K562 (cell line): ENCODE results near the gene TRIM71. TPM values are rescaled to one million over a fixed set of nuclear protein-coding genes. Genes with fewer than 3 reads are reported as not detected.

Experiments
- ATAC-seq: fragments of 200-7000 bp; cut with Tn5 transposase; 3 replicates; pipeline ENCODE4 v1.9.1; 2020; ENCODE audit warnings: moderate library complexity
- BruUV-seq: library from RNA; stranded (reverse); fragments of 400-500 nt; replicated peaks from 2 replicates; lab custom pipeline; 2021; lab: Mats Ljungman, UMichigan
- CTCF ChIA-PET: fragments of 300-600 bp; formaldehyde crosslinking; extraction: SDS; loops from one replicate; lab custom pipeline; 2021; ENCODE audit warnings: low intra/inter-chr PET ratio; lab: Yijun Ruan, JAX
- POLR2A ChIA-PET: fragments of 300-600, 350-650 bp; sonication (Branson Sonifier 250); formaldehyde crosslinking; extraction: SDS; loops from one replicate; lab custom pipeline; 2021; ENCODE audit warnings: antibody characterized with exemption, inconsistent platforms; lab: Yijun Ruan, JAX
- DNase-seq, 4 experiments: peaks; one replicate each; pipeline versions ENCODE4 v3.0.0 to v3.0.0-alpha.2; 2011 to 2018; ENCODE audit warnings: low spot score in 3 of 4, mixed read lengths in 3 of 4; ENCODE audit errors: extremely low read depth in 1 of 4
- FAIRE-seq: peaks from 2 replicates; lab custom pipeline; 2011; peaks lifted over from hg19 to GRCh38; lab: Jason Lieb, UNC
- H2AFZ ChIP-seq: 2 replicates; pipeline ENCODE4 v1.6.0; 2011; ENCODE audit warnings: low read depth, low read length, control low read depth, inconsistent platforms
- H3K27ac ChIP-seq: fragments of 200-600 bp; 3 replicates; pipeline ENCODE4 v1.8.0; 2011; ENCODE audit warnings: low read depth, mild to moderate bottlenecking, control low read depth, inconsistent platforms, low read length, moderate library complexity, mixed read lengths; ENCODE audit errors: extremely low read depth
- H3K27me3 ChIP-seq, 2 experiments: fragments of 300-600 bp in 1 of 2; 2 replicates in 1 of 2; 3 replicates in 1 of 2; pipeline versions ENCODE4 v1.6.0 to v1.8.0; 2011; ENCODE audit warnings: inconsistent platforms in 2 of 2, low read length in 2 of 2, mild to moderate bottlenecking in 1 of 2, mixed read lengths in 1 of 2, moderate library complexity in 1 of 2; ENCODE audit not compliant: control insufficient read depth in 2 of 2, insufficient read depth in 2 of 2
- H3K36me3 ChIP-seq: fragments of 300-600 bp; 3 replicates; pipeline ENCODE4 v1.8.0; 2011; ENCODE audit warnings: mild to moderate bottlenecking, low read length, inconsistent platforms; ENCODE audit not compliant: control insufficient read depth, insufficient read depth
- H3K4me1 ChIP-seq, 2 experiments: fragments of 200-600 bp in 1 of 2; replicated peaks in 1 of 2; 2 replicates in 1 of 2; 3 replicates in 1 of 2; pipeline versions ENCODE4 v1.5.1 to v1.8.0; 2011; ENCODE audit warnings: inconsistent platforms in 2 of 2, low read length in 2 of 2, mild to moderate bottlenecking in 1 of 2, mixed read lengths in 1 of 2, moderate library complexity in 1 of 2; ENCODE audit not compliant: control insufficient read depth in 2 of 2, insufficient read depth in 2 of 2
- H3K4me2 ChIP-seq: 2 replicates; pipeline ENCODE4 v1.6.1; 2011; ENCODE audit warnings: low read length, control low read depth, inconsistent platforms, mixed read lengths; ENCODE audit not compliant: insufficient read depth
- H3K4me3 ChIP-seq: fragments of 200-600 bp; sonication (generic), shearing (Covaris generic); 2 replicates; pipeline ENCODE4 v1.5.1; 2016; ENCODE audit warnings: control low read depth, inconsistent platforms
- H3K79me2 ChIP-seq: fragments of 200-600 bp; 3 replicates; pipeline ENCODE4 v1.8.0; 2011; ENCODE audit warnings: low read length, inconsistent platforms; ENCODE audit not compliant: control insufficient read depth, insufficient read depth
- H3K9ac ChIP-seq, 2 experiments: 2 replicates each; pipeline versions ENCODE4 v1.6.0 to v1.6.1; 2011; ENCODE audit warnings: low read depth in 2 of 2, low read length in 2 of 2, control low read depth in 1 of 2, inconsistent platforms in 1 of 2, mild to moderate bottlenecking in 1 of 2, mixed read lengths in 1 of 2; ENCODE audit not compliant: insufficient read depth in 1 of 2
- H3K9me1 ChIP-seq: one replicate; pipeline ENCODE4 v1.6.0; 2011; ENCODE audit warnings: inconsistent platforms, mild to moderate bottlenecking, low read length, moderate library complexity; ENCODE audit not compliant: control insufficient read depth, insufficient read depth
- H3K9me3 ChIP-seq: replicated peaks from 2 replicates; pipeline ENCODE4 v1.5.1; 2011; ENCODE audit warnings: low read depth, low read length, inconsistent platforms; ENCODE audit not compliant: control insufficient read depth, insufficient read depth
- H4K20me1 ChIP-seq: replicated peaks from 2 replicates; pipeline ENCODE4 v1.6.1; 2011; ENCODE audit warnings: low read length, inconsistent platforms, mixed read lengths; ENCODE audit not compliant: control insufficient read depth, insufficient read depth
- ARHGAP35 ChIP-seq: fragments of 450-650 bp; IDR thresholded peaks from 2 replicates; pipeline ENCODE4 v1.6.1; 2018; ENCODE audit not compliant: partially characterized antibody
- CEBPB ChIP-seq: fragments of 450-650 bp; IDR thresholded peaks from 2 replicates; pipeline ENCODE4 v1.6.1; 2016; ENCODE audit warnings: missing genetic modification characterization, missing compliant biosample characterization
- FOXP4 ChIP-seq: sonication (generic); formaldehyde crosslinking; IDR thresholded peaks from 2 replicates; pipeline ENCODE4 v1.8.0; 2022; ENCODE audit warnings: mild to moderate bottlenecking, missing genetic modification reagents, borderline replicate concordance
- HDAC8 ChIP-seq: fragments of 450-650 bp; IDR thresholded peaks from 2 replicates; pipeline ENCODE4 v1.6.1; 2016; ENCODE audit warnings: mild to moderate bottlenecking, missing genetic modification characterization, moderate library complexity, missing compliant biosample characterization
- HNRNPUL1 ChIP-seq: fragments of 200-400 bp; formaldehyde crosslinking; IDR thresholded peaks from 2 replicates; pipeline ENCODE4 v1.6.1; 2017; ENCODE audit warnings: low read length
- POLR2A ChIP-seq: fragments of 450-650 bp; conservative IDR thresholded peaks from 2 replicates; pipeline ENCODE4 v1.6.1; 2016
- RFX1 ChIP-seq: fragments of 450-650 bp; IDR thresholded peaks from 2 replicates; pipeline ENCODE4 v1.6.1; 2016; ENCODE audit warnings: mild to moderate bottlenecking, moderate library complexity
- TEAD1 ChIP-seq, 2 experiments: fragments of 450-650 bp in 1 of 2; sonication (generic) in 1 of 2; formaldehyde crosslinking; IDR thresholded peaks; 2 replicates each; pipeline versions ENCODE4 v1.4.0 to v1.8.0; 2020 to 2022; ENCODE audit warnings: mild to moderate bottlenecking in 2 of 2, missing genetic modification reagents in 1 of 2
- ZNF133 ChIP-seq: fragments of 250-450 bp; sonication (Bioruptor Pico); IDR thresholded peaks from 2 replicates; pipeline ENCODE4 v1.4.0; 2020; ENCODE audit warnings: mild to moderate bottlenecking
- ZNF511 ChIP-seq: sonication (generic); formaldehyde crosslinking; IDR thresholded peaks from 2 replicates; pipeline ENCODE4 v1.8.0; 2022; ENCODE audit warnings: mild to moderate bottlenecking, missing genetic modification reagents
- WGBS: fragments of 100-300 bp; shearing (Covaris generic); methylation state at CpG from one replicate; pipeline ENCODE4 v1.1.6; 2016; ENCODE audit warnings: low coverage, mixed read lengths; ENCODE audit not compliant: insufficient coverage; ENCODE audit errors: missing lambda C conversion rate; 5-methylcytosine and 5-hydroxymethylcytosine counted together
- in situ Hi-C: fragments of 300-500 bp; cut with MboI; formaldehyde crosslinking; loops from 4 replicates; pipeline ENCODE4 v1.15.0; 2018; ENCODE audit warnings: inconsistent platforms, mixed read lengths
- intact Hi-C: fragments of 100-400 bp; cut with micrococcal nuclease; formaldehyde crosslinking; loops from 2 replicates; pipeline ENCODE4 v1.14.2; 2022
- polyA plus RNA-seq, 8 experiments: library from polyadenylated mRNA; depleted of rRNA in 4 of 8; stranded (reverse) in 5 of 8; unstranded in 3 of 8; fragments of >200 nt; fragmentation: Nextera tagmentation in 2 of 8; fragmentation: Illumina TruSeq in 1 of 8; extraction: Ambion mirVana in 2 of 8; extraction: Trizol in 1 of 8; gene quantifications; 2 replicates each; pipeline versions ENCODE4 v1.2.1 to v1.2.3, GENCODE V29; 2011 to 2014; ENCODE audit warnings: inconsistent platforms in 1 of 8, missing spikeins in 1 of 8
- total RNA-seq, 7 experiments: library from RNA; depleted of rRNA in 6 of 7; stranded (reverse); fragments of >200 nt in 6 of 7; fragmentation: Illumina TruSeq in 2 of 7; extraction: Trizol in 2 of 7; gene quantifications; 2 replicates each; pipeline versions ENCODE4 v1.2.1 to v1.2.3, GENCODE V29; 2011 to 2021; ENCODE audit warnings: low replicate concordance in 1 of 7

The TRIM71 gene
- total and polyA plus RNA-seq, 9 of the 15 experiments (the other 6 are each of a cell fraction or from before 2014, with no cell fraction given) = 0.04 to 0.11 TPM; not detected in 7

- BruUV-seq = no TSS peak
Observed at GRCh38 chr3:32861681-32862080, 43.9 kb downstream of the TRIM71 start.

More at GRCh38 chr3:32861681-32862080, 43.9 kb downstream of the TRIM71 start:
- no peaks in the 10 kb centered on the region for H3K79me2 ChIP-seq
- H3K36me3 ChIP-seq = no peaks in the 10 kb centered on the region
- in situ Hi-C loops = no loop called here
- no peak overlapping the region for H2AFZ ChIP-seq
- ATAC-seq (no peak), FAIRE-seq (no peak), DNase-seq (no peak)
- H3K27me3 ChIP-seq = peaks cover 29 to 55% of the 10 kb centered on the region in 2 experiments
- ChIA-PET CTCF (no interaction called here), POLR2A (no interaction called here)
- H3K4me1 ChIP-seq = no peaks in the 10 kb centered on the region
- no peaks in the 10 kb centered on the region for H3K9me1 ChIP-seq
- H3K27ac ChIP-seq = no peak overlapping the region
- H3K4me2 ChIP-seq = no peak overlapping the region
- intact Hi-C loops = no loop called here
- H3K9me3 ChIP-seq = no peaks in the 10 kb centered on the region
- no peak overlapping the region for H3K4me3 ChIP-seq
- no peak overlapping the region for H3K9ac ChIP-seq
- WGBS = 9% methylated on average over 5 of the region's 5 CpGs
- TF ChIP-seq TEAD1 (CRISPR knock-in tag; IDR thresholded peaks at IDR 0.05) (no peak), HNRNPUL1 (no peak), FOXP4 (CRISPR knock-in tag) (no peak), CEBPB (tag) (no peak), ARHGAP35 (no peak), RFX1 (no peak), POLR2A (no peak), ZNF511 (CRISPR knock-in tag) (no peak), ZNF133 (no peak), HDAC8 (tag) (no peak)
- H4K20me1 ChIP-seq = no peaks in the 10 kb centered on the region
